ENCODE data around the gene KDM5A. TPM values are rescaled to one million over a fixed set of nuclear protein-coding genes. Genes with fewer than 3 reads are reported as not detected.
"Not testable (repeated sequence)": the region's sequence is repeated elsewhere in the genome, so short reads cannot be mapped to it uniquely, and the experiment has no call there.

Gene KDM5A
- polyA plus RNA-seq, 1 donor, result 26.0 TPM

GRCh38 chr12:238116-238515, 151.0 kb downstream of the KDM5A start:
- DNase-seq, result no peak

GRCh38 chr12:237026-237815, 151.9 kb downstream of the KDM5A start:
- DNase-seq, result no peak

GRCh38 chr12:236445-236844, 152.7 kb downstream of the KDM5A start:
- DNase-seq, result no peak

DNA sequence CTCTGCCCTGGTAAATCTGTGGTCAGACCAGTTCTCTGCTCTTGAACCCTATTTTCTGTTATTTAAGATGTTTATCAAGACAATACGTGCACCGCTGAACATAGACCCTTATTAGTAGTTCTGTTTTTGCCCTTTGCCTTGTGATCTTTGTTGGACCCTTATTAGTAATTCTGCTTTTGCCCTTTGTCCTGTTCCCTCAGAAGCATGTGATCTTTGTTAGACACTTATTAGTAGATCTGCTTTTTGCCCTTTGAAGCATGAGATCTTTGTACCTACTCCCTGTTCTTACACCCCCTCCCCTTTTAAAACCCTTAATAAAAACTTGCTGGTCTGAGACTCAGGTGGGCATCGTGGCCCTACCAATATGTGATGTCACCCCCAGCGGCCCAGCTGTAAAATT, 153.2 kb downstream of the KDM5A start:
- not testable (repeated sequence) for DNase-seq

DNA sequence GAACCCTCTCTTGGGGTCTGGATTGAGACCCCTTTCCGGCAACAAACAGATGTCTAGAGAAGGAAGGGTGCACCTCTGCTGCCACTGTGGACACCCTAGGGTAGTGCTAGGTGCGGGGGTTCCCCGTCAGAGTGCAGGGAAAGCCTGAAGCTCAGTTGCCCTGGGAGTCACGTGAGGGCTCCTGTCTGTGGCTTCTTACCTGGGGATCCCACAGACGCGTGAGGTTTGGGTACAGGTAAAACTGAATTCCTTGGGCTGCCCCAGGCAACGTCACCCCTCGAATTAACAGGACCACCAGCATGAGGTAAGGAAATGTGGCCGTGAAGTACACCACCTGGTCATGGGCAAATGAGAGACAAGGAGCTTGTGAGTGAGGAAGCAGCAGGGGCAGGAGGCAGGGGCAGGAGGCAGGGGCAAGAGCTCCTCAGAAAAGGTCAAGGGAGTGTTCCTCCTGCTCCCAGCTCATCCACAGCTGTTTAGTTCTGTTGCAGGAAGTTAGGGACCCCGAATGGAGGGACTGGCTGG, 154.2 kb downstream of the KDM5A start:
- DNase-seq, result no peak

DNA sequence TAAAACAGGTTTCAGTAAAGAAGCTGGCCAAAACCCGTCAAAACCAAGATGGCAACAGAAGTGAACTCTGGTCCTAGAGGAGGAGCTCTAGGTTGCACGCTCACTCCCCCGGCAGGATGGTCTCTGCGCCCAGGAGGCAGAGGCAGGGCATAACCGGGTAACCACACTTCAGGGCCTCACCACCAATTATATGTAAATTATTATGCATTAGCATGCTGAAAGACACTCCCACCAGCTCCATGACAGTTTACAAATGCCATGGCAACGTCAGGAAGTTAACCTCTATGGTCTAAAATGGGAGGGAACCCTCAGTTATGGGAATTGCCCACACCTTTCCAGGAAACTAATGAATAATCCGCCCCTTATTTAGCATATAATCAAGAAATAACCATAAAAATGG, 155.1 kb downstream of the KDM5A start:
- DNase-seq, result no peak

GRCh38 chr12:233615-233968, 155.5 kb downstream of the KDM5A start:
- DNase-seq, result no peak

DNA sequence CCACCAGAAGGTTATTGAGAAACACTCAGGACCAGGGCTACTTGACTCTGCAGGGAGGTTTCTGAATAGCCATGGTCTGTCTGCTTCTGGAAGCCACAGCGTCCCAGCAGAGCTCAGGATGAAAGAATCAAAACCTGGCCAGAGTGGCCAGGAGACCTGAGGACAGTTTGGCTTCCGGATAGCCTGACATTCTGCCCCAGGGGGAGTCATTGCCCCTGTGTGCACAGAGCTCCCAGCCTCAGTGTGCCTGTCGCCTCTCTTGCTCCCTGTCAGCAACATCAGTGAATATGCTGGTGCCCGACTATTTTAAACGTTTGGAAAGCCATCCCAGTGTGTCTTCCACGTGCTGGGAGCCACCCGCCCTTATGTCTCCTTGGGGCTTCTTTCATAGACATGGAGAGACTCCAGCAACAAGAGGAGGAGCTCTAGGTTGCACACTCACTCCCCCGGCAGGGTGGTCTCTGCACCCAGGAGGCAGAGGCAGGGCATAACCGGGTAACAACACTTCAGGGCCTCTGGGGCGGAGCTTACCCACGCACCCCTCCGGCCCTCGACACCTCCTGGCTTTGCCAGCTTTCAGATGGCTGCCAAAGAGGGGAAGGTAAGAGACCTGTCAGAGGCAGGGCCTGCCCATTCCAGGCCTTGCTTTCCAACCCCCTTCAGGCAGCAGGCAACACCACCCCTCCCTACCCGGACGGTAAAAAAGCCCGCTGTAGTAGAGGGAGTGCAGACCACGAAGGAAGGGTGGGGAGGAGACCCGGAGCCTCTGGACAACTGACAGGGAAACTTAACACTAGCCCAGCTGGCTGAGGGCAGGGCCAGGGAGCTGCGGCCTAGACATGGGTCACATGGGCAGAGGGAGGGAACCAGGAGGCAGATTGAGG, 156.1 kb downstream of the KDM5A start:
- DNase-seq, result peak; percentile 12

GRCh38 chr12:230925-231671, 158.0 kb downstream of the KDM5A start:
- no peak for DNase-seq

Other genes with a start within 250 kb of the KDM5A start
- 0.75 TPM for gene SLC6A12, start 175.2 kb downstream of the KDM5A start, polyA plus RNA-seq (ENCODE audit: insufficient read length)
- 6.3 TPM for gene SLC6A13, start 126.5 kb downstream of the KDM5A start, polyA plus RNA-seq (ENCODE audit: insufficient read length)
- 9.5 TPM for gene CCDC77, start 12.3 kb upstream of the KDM5A start, polyA plus RNA-seq (ENCODE audit: insufficient read length)
- 12.9 TPM for gene B4GALNT3, start 70.6 kb upstream of the KDM5A start, polyA plus RNA-seq (ENCODE audit: insufficient read length)